HL-60 (cell line): ENCODE results near the gene RFC2.

Experiments used
- TF ChIP-seq, protein P1 (sequence below): IDR thresholded peaks from one replicate; pipeline ENCODE4 v1.5.1; 2011; ENCODE audit warnings: low read length, control low read depth, inconsistent platforms; ENCODE audit not compliant: insufficient read depth
- TF ChIP-seq, protein P2 (sequence below): IDR thresholded peaks from 2 replicates; pipeline ENCODE4 v1.6.1; 2012; ENCODE audit warnings: low read depth; ENCODE audit not compliant: insufficient replicate concordance

DNA sequence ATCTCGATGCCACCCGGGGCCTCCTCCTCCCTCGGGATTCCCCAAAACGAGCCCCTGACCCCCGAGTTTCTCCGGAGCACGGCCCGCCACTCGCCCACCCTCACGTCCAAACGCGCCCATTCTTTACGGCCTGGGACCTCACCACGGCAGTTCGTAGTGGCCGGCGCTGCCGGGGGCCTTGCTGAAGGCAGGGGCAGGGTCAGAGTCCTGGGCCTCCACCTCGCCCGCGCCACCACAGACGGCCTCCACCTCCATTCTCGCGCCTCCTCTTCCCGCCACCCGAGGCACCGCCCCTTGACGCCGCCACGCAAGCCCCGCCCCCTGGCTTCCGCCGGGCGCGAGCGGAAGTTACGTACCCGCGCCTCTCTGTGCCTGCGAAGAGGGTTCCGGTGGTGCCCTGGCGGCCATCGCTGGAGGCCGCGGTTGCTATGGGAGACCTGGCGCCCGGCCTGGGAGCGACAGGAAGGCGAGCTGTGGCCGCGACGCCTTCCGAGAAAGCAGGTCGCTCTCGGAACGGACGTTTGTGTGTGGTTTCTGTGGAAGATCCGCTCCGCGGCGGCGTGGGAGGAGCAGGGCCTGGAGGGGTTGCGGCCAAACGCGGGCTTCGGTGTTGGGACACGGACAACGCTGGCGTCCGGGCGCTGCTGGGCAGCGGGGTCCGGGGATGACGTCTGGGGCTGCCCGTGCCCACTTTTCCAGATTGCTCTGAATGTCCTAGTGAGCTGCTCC lies at the start of gene RFC2:
- TF ChIP-seq, protein P1, sequence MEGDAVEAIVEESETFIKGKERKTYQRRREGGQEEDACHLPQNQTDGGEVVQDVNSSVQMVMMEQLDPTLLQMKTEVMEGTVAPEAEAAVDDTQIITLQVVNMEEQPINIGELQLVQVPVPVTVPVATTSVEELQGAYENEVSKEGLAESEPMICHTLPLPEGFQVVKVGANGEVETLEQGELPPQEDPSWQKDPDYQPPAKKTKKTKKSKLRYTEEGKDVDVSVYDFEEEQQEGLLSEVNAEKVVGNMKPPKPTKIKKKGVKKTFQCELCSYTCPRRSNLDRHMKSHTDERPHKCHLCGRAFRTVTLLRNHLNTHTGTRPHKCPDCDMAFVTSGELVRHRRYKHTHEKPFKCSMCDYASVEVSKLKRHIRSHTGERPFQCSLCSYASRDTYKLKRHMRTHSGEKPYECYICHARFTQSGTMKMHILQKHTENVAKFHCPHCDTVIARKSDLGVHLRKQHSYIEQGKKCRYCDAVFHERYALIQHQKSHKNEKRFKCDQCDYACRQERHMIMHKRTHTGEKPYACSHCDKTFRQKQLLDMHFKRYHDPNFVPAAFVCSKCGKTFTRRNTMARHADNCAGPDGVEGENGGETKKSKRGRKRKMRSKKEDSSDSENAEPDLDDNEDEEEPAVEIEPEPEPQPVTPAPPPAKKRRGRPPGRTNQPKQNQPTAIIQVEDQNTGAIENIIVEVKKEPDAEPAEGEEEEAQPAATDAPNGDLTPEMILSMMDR = no peak
- TF ChIP-seq, protein P2, sequence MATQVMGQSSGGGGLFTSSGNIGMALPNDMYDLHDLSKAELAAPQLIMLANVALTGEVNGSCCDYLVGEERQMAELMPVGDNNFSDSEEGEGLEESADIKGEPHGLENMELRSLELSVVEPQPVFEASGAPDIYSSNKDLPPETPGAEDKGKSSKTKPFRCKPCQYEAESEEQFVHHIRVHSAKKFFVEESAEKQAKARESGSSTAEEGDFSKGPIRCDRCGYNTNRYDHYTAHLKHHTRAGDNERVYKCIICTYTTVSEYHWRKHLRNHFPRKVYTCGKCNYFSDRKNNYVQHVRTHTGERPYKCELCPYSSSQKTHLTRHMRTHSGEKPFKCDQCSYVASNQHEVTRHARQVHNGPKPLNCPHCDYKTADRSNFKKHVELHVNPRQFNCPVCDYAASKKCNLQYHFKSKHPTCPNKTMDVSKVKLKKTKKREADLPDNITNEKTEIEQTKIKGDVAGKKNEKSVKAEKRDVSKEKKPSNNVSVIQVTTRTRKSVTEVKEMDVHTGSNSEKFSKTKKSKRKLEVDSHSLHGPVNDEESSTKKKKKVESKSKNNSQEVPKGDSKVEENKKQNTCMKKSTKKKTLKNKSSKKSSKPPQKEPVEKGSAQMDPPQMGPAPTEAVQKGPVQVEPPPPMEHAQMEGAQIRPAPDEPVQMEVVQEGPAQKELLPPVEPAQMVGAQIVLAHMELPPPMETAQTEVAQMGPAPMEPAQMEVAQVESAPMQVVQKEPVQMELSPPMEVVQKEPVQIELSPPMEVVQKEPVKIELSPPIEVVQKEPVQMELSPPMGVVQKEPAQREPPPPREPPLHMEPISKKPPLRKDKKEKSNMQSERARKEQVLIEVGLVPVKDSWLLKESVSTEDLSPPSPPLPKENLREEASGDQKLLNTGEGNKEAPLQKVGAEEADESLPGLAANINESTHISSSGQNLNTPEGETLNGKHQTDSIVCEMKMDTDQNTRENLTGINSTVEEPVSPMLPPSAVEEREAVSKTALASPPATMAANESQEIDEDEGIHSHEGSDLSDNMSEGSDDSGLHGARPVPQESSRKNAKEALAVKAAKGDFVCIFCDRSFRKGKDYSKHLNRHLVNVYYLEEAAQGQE = peak; percentile 47
